Nephron progenitor cell (in vitro differentiated cells): ENCODE results near the gene PAX8.

Experiments used
- DNase-seq: peaks from one replicate; pipeline ENCODE4 v3.0.0; 2021
- H3K27ac Mint-ChIP-seq: 2 replicates; pipeline ENCODE4 v1.8.0; 2021; ENCODE audit warnings: mild to moderate bottlenecking, moderate library complexity, mixed read lengths
- H3K27me3 Mint-ChIP-seq: 2 replicates; pipeline ENCODE4 v1.8.0; 2021; ENCODE audit warnings: mild to moderate bottlenecking, low read depth, mixed read lengths; ENCODE audit not compliant: poor library complexity
- H3K36me3 Mint-ChIP-seq: 2 replicates; pipeline ENCODE4 v1.8.0; 2021; ENCODE audit warnings: low read depth, mixed read lengths
- H3K4me1 Mint-ChIP-seq: 2 replicates; pipeline ENCODE4 v1.8.0; 2021; ENCODE audit warnings: mixed read lengths
- H3K4me3 Mint-ChIP-seq: 2 replicates; pipeline ENCODE4 v1.8.0; 2021; ENCODE audit warnings: mild to moderate bottlenecking, moderate library complexity, mixed read lengths
- H3K9me3 Mint-ChIP-seq: 2 replicates; pipeline ENCODE4 v1.8.0; 2021; ENCODE audit warnings: mild to moderate bottlenecking, moderate library complexity, mixed read lengths
- CTCF ChIP-seq: fragments of 200-600 bp; sonication (generic); IDR thresholded peaks from 2 replicates; pipeline ENCODE4 v1.5.0; 2021; ENCODE audit warnings: antibody characterized with exemption

The PAX8 gene

GRCh38 chr2:113225263-113226259 lies 53.2 kb downstream of the PAX8 start:
- peak overlapping the region; percentile 97 for H3K27ac Mint-ChIP-seq
- peaks cover 6% of the 10 kb centered on the region for H3K27me3 Mint-ChIP-seq
- H3K36me3 Mint-ChIP-seq = peaks cover 46% of the 10 kb centered on the region
- DNase-seq = peak; percentile 65
- no peak for TF ChIP-seq CTCF
- H3K4me1 Mint-ChIP-seq = peaks cover 56% of the 10 kb centered on the region
- peak overlapping the region; percentile 61 for H3K4me3 Mint-ChIP-seq
- H3K9me3 Mint-ChIP-seq = no peaks in the 10 kb centered on the region

- H3K36me3 Mint-ChIP-seq = peaks cover 46% of the 10 kb centered on the region
- no peak for TF ChIP-seq CTCF
- peak overlapping the region; percentile 4 for H3K4me3 Mint-ChIP-seq
- H3K4me1 Mint-ChIP-seq = peaks cover 48% of the 10 kb centered on the region
- no peak for DNase-seq
- H3K27ac Mint-ChIP-seq = peak overlapping the region; percentile 33
- H3K27me3 Mint-ChIP-seq = peaks cover 4% of the 10 kb centered on the region
- no peaks in the 10 kb centered on the region for H3K9me3 Mint-ChIP-seq
Observed at GRCh38 chr2:113224647-113225236, 54.0 kb downstream of the PAX8 start.

GRCh38 chr2:113223813-113224212 lies 54.9 kb downstream of the PAX8 start:
- no peaks in the 10 kb centered on the region for H3K27me3 Mint-ChIP-seq
- H3K4me3 Mint-ChIP-seq = no peak overlapping the region
- no peak overlapping the region for H3K27ac Mint-ChIP-seq
- H3K4me1 Mint-ChIP-seq = peaks cover 39% of the 10 kb centered on the region
- peaks cover 47% of the 10 kb centered on the region for H3K36me3 Mint-ChIP-seq
- H3K9me3 Mint-ChIP-seq = no peaks in the 10 kb centered on the region
- DNase-seq = no peak
- TF ChIP-seq CTCF = no peak

- no peaks in the 10 kb centered on the region for H3K9me3 Mint-ChIP-seq
- no peak overlapping the region for H3K27ac Mint-ChIP-seq
- no peak overlapping the region for H3K4me3 Mint-ChIP-seq
- H3K4me1 Mint-ChIP-seq = peaks cover 20% of the 10 kb centered on the region
- DNase-seq = no peak
- TF ChIP-seq CTCF = no peak
- peaks cover 47% of the 10 kb centered on the region for H3K36me3 Mint-ChIP-seq
- peaks cover 6% of the 10 kb centered on the region for H3K27me3 Mint-ChIP-seq
Observed at GRCh38 chr2:113221846-113222245, 56.9 kb downstream of the PAX8 start.

GRCh38 chr2:113220970-113221708 lies 57.6 kb downstream of the PAX8 start:
- H3K9me3 Mint-ChIP-seq = no peaks in the 10 kb centered on the region
- H3K4me1 Mint-ChIP-seq = peaks cover 13% of the 10 kb centered on the region
- peaks cover 42% of the 10 kb centered on the region for H3K36me3 Mint-ChIP-seq
- no peak for DNase-seq
- peaks cover 8% of the 10 kb centered on the region for H3K27me3 Mint-ChIP-seq
- H3K27ac Mint-ChIP-seq = peak overlapping the region; percentile 83
- H3K4me3 Mint-ChIP-seq = no peak overlapping the region
- no peak for TF ChIP-seq CTCF
